Measurements from ENCODE around the gene DNPEP. TPM values are rescaled to one million over a fixed set of nuclear protein-coding genes. Genes with fewer than 3 reads are reported as not detected.

Gene DNPEP
- 76.8 and 84.9 TPM in 2 replicates for total RNA-seq (2014; rRNA removed; shearing (Covaris generic); ENCODE audit: low replicate concordance)

DNA sequence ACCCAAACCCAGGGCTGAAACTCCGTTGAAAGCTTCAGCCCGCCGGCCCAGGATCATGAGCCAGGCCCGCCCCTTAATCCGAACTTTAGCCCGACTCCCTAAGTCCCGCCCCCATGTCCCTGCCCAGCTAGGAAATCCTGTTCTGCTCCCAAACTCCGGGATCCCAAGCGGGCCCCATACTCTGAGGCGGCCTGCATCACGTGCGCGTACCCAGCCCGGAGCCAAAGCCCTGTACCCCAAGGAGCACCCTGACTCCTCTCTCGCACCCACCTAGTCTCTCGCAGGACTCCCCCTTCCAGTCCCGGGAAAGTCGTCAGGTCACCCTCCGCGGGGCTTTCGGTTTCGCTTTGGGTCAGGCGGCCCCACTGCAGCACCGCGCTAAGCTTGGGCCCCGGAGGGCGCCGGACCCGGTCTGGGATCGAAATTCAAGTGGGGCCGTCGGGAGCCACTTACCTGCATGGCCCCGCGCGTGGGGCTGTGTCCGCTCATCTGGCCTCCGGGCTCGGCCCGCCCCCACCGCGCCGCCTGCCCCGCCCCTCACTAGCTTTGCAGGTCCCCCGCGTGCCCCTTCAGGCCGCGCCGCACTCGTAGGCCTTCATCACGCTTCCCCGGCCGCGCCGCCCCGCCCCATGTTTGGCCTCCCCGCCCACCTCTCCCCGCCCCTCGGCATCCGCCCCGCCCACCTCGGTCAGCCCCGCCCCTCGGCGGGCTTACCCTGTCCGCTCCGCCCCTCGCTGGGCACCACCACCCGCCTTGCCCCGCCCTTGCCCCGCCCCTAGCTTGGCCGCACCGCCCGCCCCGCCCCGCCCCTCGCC is at the start of gene DNPEP:
DNPEP (minus strand) TSS at position 607 of the 815 bp plus-strand sequence; CDS start at position 489, 118 bp downstream.
- in situ Hi-C loops (cut with HindIII; ENCODE audit: low pct_unique_long_range_greater_than_20kb, low sequenced_read_pairs) = no loop called here
- DNase-seq (ENCODE audit: low read depth) = peak; percentile 75

DNA sequence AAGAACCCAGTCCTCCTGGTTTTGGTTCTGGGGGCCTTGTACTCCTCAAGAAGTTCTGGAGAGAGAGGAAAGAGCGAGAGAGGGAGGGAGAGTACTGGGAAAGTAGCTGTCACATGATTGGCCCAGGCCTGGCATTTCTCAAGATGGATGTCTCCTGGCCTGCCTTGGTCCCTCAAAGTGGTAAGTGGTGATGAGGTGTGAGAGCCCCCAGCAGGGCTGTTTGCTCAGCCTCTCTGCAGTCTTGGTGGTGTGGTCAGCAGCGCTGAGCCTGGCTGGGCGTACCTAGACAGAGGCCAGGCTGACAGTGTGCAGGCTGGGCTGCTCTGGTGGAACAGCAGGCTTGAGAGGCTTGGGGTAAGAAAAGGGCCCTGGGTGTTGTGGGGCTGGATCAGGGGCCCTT is 49.4 kb upstream of the DNPEP start:
- in situ Hi-C loops (cut with HindIII; ENCODE audit: low pct_unique_long_range_greater_than_20kb, low sequenced_read_pairs) = no loop called here
- DNase-seq (ENCODE audit: low read depth) = no peak

DNA sequence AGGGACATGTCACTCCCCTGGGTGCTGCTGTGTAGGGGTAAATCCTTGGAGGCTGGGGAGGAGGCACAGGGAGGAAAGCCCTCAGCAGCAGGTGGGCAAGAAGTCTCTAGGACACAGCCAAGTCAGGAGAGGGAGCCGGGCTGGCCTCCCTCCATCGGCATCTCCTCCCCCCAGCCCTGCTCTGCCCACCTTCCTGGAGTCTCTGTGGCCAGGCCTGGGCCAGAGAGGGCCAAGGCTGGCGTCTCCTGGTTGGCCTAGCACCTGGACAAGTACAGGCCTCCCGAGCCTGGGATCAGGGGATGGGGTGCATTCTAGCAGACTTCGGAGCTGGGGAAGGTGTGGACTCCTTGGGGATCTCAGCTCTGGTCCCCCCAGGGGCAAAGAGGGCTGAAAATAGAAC is 48.8 kb upstream of the DNPEP start:
- DNase-seq (ENCODE audit: low read depth) = no peak
- in situ Hi-C loops (cut with HindIII; ENCODE audit: low pct_unique_long_range_greater_than_20kb, low sequenced_read_pairs) = no loop called here

DNA sequence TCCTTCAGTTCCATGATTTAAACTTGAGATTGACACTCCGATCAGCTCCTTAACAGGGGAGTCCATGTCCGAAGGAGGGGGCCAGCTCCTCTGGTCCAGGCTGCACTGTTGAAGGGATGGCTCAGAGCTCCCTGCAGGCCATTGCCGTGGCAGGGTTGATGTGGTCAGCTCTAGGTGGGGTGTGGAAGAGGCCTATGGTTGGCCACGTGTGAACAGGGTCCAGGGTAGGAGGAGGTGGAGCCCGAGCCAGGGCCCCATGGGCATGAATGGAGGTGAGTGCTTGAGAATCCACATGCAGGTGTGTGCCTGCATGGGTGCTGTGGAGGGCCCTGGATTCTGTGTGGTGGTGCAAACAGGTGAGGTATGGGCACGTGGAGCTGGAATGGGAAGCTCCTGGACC is 48.0 kb upstream of the DNPEP start:
- in situ Hi-C loops (cut with HindIII; ENCODE audit: low pct_unique_long_range_greater_than_20kb, low sequenced_read_pairs) = no loop called here

DNA sequence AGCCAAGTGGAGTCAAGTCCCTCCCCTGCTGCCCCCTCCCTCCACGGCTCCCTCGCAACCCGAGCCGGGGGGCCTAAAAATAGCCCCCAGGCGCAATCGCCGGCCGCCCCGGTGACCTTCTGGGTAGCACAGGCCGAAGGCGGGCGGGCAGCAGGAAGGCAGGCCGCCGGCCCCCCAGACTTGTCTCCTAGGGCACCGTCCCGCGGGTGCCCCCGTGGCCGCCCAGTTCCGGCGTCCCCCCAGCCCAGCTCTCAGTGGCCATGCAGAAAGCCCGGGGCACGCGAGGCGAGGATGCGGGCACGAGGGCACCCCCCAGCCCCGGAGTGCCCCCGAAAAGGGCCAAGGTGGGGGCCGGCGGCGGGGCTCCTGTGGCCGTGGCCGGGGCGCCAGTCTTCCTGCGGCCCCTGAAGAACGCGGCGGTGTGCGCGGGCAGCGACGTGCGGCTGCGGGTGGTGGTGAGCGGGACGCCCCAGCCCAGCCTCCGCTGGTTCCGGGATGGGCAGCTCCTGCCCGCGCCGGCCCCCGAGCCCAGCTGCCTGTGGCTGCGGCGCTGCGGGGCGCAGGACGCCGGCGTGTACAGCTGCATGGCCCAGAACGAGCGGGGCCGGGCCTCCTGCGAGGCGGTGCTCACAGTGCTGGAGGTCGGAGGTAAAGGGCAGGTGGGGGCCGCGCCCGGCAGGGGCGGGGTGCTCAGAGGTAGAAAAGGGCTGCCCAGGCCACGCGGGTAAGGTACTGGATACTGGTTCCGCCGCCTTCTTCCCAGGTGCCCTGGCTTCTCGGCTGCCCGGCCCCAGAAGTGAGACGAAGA is 47.2 kb upstream of the DNPEP start, which contains the start of gene SPEG:
SPEG (plus strand) TSS at position 126 of the 808 bp plus-strand sequence; CDS start at position 261, 135 bp downstream.
- in situ Hi-C loops (cut with HindIII; ENCODE audit: low pct_unique_long_range_greater_than_20kb, low sequenced_read_pairs) = no loop called here
- no peak for DNase-seq (ENCODE audit: low read depth)

More for the DNA sequence above, 48.0 kb upstream of the DNPEP start:
- no peak for DNase-seq (ENCODE audit: low read depth)

DNA sequence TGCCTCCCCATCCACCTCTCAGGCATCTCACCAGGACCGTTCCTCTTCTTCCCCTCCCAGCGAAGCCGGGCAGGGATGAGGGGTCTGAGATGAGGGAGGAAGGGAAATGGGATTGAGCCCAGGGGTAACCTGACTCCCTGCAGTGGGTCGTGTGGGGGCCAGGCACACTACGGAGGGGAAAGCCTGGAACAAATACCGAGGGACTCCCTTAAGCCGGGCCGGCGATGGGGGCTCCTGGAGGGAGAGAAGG is 46.7 kb upstream of the DNPEP start:
- in situ Hi-C loops (cut with HindIII; ENCODE audit: low pct_unique_long_range_greater_than_20kb, low sequenced_read_pairs) = no loop called here
- no peak for DNase-seq (ENCODE audit: low read depth)

DNA sequence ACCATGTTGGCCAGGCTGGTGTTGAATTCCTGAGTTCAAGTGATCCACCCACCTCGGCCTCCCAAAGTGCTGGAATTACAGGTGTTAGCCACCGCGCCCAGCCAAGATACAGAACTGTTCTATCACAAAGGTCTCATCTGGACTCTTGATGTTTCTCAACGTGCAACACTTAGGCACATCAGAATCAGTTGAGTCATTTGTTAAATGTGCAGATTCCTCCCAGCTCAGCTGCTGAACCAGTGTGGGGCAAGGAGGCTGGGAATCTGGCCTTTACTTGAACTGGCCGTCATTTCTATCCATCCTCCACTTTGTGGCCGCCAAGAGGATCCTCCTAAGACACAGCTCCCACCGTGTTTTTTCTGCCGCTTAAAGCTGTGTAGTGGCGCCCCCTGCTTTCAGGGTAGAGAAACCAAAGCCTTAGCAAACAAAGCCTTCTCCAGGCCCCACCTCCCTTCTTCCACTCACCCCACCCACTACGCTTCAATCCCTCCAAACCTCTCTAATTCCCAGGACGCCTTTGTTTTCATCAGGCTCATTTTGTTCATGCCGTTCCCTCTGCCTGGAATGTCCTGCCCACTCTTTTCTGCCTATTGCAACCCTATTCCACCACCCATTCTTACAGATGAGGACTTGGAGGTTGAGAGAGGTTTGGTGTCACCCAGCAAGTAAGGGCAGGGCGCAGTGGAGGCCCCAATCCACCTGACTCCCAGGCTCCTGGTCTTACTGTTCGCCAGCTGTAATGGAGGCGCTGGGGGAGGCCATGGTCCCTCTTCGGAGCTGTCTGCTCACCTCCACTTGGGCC is 46.2 kb upstream of the DNPEP start:
- DNase-seq (ENCODE audit: low read depth) = no peak
- in situ Hi-C loops (cut with HindIII; ENCODE audit: low pct_unique_long_range_greater_than_20kb, low sequenced_read_pairs) = no loop called here

DNA sequence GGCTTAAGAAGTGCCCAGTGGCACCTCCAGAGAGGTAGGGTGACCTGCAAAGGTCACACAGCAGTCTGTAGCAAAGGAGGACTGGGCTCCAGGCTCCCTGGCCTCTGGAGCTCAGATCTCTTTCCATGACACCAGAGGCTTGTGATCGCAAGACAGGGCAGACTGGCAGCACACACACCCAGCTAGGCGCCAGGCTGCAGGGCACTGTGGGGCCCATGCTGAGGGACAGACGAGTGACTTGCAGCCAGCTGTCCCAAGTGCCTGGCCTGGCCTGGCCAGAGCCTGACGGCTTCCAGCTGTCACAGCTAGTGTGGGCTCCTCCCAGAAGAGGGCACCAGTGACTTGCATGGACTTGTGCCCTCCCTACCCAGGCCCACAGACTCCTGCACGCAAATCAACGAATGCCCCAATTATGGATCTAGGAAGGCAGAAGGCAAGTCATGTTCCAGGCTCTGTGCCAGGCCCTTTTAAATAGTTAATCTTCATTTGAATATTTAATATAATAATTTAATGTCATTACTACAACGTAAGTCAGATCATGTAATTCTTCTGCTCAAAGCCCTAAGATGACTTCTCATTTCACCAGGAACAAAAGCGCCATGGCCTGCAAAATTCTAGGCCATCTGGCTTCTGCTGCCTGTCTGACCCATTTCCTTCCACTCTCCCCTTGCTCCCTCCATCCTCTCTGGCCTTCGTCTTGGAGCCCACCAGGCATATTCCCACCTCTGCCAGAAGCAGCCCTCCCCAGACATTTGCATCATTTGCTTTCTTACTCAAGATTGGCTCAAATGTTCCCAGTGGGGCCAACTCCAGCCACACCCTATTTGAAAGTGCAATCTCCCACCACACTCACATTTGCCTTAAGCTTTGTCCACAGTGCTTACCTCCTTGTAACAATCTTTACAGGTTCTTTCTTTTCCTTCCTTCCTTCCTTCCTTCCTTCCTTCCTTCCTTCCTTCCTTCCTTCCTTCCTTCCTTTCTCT is 43.2 kb upstream of the DNPEP start:
- in situ Hi-C loops (cut with HindIII; ENCODE audit: low pct_unique_long_range_greater_than_20kb, low sequenced_read_pairs) = no loop called here
- DNase-seq (ENCODE audit: low read depth) = peak; percentile 22

DNA sequence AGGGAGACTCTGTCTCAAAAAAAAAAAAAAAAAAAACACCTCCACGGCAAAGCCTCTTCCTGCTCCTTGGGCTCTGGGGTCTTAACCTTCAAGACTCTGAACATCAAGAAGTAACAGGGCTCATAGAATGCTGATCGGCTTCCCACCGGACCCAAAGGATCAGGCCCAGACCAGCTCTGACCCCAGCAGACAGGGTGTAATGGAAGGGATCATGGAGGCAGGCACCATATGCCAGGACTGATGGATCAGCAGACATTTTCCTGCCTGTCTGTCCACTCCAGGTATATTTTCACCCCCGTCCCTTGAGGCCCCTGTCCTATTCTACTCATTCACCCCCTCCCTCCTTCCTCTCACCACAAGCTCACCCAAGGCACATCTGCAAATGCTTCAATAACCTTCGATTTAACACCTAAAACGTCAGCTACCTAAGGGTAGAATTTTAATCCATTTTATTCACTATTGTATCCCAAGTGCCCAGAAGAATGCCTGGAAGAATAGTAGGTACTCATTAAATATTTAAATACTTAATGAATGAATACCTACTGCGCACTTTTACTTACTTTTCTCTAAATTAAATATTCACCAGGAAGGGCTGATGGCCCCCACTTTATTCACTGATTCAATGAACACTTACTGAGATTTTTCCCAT is 42.4 kb upstream of the DNPEP start:
- DNase-seq (ENCODE audit: low read depth) = no peak

DNA sequence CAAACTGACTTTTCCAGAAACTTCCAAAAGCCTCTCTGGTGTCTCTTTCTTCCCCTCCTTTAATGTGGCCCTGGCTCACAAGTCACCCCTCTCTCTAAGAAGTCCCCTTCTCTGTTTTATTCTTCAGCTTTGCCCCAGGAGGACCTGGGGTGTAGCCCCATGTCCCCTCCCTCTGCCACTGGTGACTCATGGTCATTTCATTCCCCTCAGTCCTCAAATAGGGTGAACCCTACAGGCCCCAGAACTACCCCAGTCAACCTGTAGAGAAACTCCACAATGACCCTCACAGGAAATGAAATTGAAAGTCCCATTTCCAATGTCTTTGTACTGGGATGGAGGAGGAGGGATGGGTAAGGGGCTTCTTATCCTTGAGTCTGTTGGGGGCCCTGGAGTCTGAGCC is 40.8 kb upstream of the DNPEP start:
- DNase-seq (ENCODE audit: low read depth) = no peak
- in situ Hi-C loops (cut with HindIII; ENCODE audit: low pct_unique_long_range_greater_than_20kb, low sequenced_read_pairs) = no loop called here

More for the DNA sequence above, 42.4 kb upstream of the DNPEP start:
- in situ Hi-C loops (cut with HindIII; ENCODE audit: low pct_unique_long_range_greater_than_20kb, low sequenced_read_pairs) = no loop called here

DNA sequence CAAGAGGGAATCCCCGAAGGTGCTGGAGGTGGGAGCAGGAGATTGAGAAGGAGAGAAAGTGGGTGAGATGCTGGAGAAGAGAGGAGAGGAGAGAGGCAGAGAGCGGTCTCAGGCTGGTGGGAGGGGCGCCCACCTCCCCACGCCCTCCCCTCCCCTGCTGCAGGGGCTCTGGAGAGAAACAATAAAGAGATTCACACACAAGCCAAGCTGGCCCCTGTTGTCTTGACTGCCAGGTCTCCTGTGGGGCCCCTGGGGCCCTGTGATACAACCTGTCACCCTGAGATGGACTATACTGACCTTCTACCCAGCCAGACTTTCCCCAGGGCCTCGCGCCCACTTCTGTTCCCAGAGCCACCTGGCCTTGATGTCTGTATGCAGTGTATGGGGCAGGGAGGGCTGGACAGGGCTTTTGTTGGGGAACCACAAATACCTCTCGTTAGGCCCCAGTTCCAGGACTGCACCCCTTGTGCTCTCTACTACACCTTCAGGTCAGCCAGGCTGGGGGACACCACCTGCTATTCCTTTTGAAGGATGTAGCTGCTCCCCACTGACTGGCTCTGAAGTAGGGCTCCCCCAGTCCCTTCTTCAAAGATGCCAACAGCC is 38.9 kb upstream of the DNPEP start:
- no peak for DNase-seq (ENCODE audit: low read depth)
- in situ Hi-C loops (cut with HindIII; ENCODE audit: low pct_unique_long_range_greater_than_20kb, low sequenced_read_pairs) = no loop called here

DNA sequence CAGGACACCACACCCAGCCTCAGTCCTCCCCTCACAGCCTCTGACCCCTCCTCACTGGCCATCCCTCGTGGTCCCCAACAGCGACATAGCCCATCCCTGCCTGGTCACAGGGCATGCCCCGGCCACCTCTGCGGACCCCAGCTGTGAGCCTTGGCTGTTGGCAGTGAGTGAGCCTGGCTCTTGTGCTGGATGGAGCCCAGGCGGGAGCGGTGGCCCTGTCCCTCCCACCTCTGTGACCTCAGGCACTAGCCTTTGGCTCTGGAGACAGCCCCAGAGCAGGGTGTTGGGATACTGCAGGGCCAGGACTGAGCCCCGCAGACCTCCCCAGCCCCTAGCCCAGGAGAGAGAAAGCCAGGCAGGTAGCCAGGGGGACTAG is 38.3 kb upstream of the DNPEP start:
- in situ Hi-C loops (cut with HindIII; ENCODE audit: low pct_unique_long_range_greater_than_20kb, low sequenced_read_pairs) = no loop called here
- DNase-seq (ENCODE audit: low read depth) = no peak

DNA sequence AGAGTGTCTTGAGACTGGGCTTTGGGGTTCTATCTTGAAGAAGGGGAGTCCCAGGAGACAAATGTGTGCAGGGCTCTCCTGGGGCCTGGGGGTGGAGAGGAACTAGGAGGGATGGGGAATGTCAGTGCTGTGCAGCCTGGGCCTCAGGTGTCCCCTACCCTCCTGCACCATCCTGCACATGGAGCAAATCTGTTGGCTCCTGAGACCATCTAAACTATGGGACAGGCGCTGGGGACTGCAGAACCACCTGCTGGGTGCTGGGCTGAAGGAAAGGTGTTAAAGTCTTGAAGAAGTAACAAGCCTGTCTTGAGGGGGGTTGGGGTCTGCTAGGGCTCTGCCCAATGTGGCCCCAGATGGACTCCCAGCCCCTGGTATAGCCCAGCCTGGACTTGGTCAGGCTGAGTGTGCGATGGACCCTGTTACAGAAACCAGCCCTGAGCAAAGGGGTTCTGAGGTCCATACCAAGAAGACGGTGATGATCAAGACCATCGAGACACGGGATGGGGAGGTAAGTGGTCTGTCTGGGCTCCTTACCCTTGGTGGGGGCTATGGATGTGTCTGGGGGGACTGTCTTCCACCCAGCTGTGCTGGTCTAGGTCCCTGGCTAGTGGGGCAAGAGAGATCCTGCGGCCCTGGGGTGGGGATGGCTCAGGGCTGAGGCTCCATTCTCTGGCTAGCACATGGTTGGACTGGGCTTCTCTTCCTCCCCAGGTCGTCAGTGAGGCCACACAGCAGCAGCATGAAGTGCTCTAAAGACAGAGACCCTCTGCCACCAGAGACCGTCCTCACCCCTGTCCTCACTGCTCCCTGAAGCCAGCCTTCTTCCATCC is 37.7 kb upstream of the DNPEP start:
- no peak for DNase-seq (ENCODE audit: low read depth)
- in situ Hi-C loops (cut with HindIII; ENCODE audit: low pct_unique_long_range_greater_than_20kb, low sequenced_read_pairs) = no loop called here

DNA sequence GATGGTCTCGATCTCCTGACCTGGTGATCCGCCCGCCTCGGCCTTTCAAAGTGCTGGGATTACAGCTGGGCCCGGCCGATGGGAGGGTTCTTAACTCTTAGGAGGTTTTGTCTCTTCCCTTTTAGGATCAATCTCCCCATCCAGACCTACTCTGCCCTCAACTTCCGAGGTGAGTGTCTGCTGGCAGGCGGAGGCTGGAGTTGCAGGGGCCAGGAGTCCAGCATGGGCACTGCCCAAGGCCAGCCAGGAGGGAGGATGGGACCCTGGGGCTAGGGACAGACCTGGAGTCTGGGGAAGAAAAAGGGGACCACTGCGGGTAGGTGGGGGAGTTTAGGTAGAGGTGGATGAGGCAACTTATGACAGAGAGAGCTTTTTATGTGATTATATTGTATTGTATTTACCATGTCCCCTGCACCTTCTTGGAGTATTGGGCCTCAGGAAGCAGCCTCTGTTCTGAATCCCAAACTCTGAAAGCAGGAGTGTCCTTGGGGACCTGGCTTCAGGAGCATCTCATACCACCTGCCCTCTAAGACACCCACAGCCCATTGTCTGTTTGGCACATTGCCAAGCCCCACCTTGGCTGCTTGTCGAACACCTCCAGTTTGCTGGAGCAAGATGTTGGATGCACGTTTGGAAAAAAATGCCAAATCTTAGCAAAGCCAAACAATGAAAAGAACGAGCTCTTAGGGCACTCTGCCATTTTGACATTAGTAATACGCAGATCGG is 36.1 kb upstream of the DNPEP start:
- in situ Hi-C loops (cut with HindIII; ENCODE audit: low pct_unique_long_range_greater_than_20kb, low sequenced_read_pairs) = no loop called here
- no peak for DNase-seq (ENCODE audit: low read depth)

DNA sequence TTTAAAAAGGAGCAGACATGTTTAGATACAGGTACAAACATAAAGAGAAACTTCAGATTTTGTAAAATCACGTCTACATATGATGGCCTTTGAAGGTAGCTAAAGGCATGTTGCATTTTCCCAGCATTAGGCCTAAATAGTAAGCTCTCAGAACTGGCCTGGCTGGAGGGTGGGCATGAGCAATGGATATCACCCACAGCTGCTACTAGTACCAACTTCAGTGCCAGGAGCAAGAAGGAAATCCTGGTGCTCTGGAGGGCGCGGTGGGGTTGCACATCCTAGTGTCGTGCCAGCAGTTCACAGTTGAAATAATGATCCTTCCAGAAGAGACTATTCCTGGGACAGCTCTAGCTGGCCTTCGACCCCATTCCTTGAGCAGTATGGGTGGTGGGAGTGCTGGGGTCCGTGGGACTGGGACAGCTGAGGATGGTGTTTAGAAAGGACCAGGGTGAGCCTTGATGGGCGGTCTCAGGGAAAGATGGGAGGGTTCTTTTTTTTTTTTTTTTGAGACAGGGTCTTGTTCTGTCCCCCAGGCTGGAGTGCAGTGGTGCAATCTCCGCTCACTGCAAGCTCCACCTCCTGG is 35.3 kb upstream of the DNPEP start:
- DNase-seq (ENCODE audit: low read depth) = no peak
- in situ Hi-C loops (cut with HindIII; ENCODE audit: low pct_unique_long_range_greater_than_20kb, low sequenced_read_pairs) = no loop called here

All from Caki2 (cell line).